ENCODE data around the gene PAX8. TPM values are rescaled to one million over a fixed set of nuclear protein-coding genes. Genes with fewer than 3 reads are reported as not detected.
A peak's percentile ranks its signal among the peaks of the same experiment; 100 is the strongest.

Gene PAX8
- total RNA-seq, 1 experiment from 2014 or later = 1.5 TPM

DNA sequence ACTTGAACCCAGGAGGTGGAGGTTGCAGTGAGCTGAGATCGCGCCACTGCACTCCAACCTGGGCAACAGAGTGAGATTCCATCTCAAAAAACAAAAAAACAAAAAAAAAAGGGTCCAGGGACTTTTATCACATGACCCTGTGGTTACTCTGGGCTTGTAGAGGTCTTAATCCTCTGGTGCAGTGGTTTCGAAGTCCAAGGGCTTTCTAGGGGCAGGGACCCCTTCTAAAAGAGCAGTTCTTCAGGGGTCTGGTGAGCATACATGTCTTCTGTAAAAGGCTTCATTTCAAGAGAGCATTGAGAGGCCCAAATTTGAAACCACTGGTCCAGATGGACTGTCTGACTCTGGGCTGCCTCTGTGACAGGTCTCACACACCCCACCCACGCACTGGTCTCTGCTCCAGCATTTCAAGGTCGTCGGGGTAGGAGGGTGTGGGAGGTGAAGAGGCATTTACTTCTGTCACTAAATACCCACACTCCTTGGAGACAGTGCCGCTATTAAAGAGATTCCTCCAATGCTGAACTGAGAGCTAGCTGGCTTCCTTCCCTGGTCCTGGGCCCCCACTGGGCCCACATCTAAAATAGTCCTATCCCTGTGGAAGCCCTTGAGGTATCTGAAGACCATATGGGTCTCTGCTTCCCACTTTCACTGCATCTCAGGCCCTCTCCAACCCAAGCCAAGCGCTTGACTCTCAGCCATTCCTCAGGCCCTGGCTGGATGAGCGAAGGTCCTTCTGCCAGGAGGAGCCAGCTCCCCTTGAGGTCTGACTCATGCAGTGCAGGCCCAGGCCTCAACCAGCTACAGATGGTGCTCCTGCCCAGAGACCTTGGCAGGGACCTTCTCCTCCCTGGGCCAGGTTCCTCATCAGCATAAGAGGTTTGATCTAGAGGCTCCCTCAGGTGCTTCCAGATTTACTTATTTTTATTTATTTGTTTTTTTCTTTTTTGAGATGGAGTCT lies 44.8 kb downstream of the PAX8 start:
- no peaks in the 10 kb centered on the region for H3K9me2 ChIP-seq (replicated peaks; ENCODE audit: insufficient read depth, low read length)
- H3K4me1 ChIP-seq (ENCODE audit: low read length) = no peaks in the 10 kb centered on the region
- H3K4me2 ChIP-seq (ENCODE audit: low read depth, low read length, poor library complexity, severe bottlenecking) = no peak overlapping the region
- no peaks in the 10 kb centered on the region for H3K36me3 ChIP-seq (ENCODE audit: insufficient read depth, low read length)
- H3K4me3 ChIP-seq (ENCODE audit: low read length) = no peak overlapping the region
- H2AFZ ChIP-seq (ENCODE audit: low read length) = no peak overlapping the region
- no peaks in the 10 kb centered on the region for H4K20me1 ChIP-seq (ENCODE audit: insufficient read depth, low read depth, low read length)
- no peaks in the 10 kb centered on the region for H3K27me3 ChIP-seq (ENCODE audit: low read length)
- no peaks in the 10 kb centered on the region for H3K9me3 ChIP-seq (ENCODE audit: low read length)
- H3K79me2 ChIP-seq (ENCODE audit: low read length) = no peaks in the 10 kb centered on the region
- H3K9ac ChIP-seq (ENCODE audit: low read length) = no peak overlapping the region
- DNase-seq = peak; percentile 49
- no peak overlapping the region for H3K27ac ChIP-seq (ENCODE audit: low read length)

DNA sequence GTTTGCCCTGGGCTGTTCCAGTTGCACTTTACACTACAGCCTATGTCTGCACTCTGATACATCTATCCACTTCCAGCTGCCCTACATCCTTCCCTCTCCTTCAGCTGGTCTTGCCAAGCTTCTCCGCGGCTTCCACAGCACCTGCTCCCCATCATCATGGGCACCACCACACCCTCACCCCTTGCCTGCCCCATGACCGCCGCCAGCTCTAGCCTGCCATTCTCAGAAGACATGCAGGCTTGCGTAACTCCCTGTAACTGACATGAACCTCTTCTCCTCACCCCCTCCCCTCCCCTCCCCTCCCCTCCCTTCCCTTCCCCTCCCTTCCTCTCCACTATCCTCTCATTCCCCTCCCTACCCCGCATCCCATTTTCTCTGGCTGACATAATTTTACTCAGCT lies 46.0 kb downstream of the PAX8 start:
- H3K4me3 ChIP-seq (ENCODE audit: low read length) = no peak overlapping the region
- H3K9ac ChIP-seq (ENCODE audit: low read length) = no peak overlapping the region
- no peak for DNase-seq
- no peaks in the 10 kb centered on the region for H3K4me1 ChIP-seq (ENCODE audit: low read length)
- H2AFZ ChIP-seq (ENCODE audit: low read length) = no peak overlapping the region
- H3K9me3 ChIP-seq (ENCODE audit: low read length) = no peaks in the 10 kb centered on the region
- no peaks in the 10 kb centered on the region for H3K27me3 ChIP-seq (ENCODE audit: low read length)
- no peak overlapping the region for H3K4me2 ChIP-seq (ENCODE audit: low read depth, low read length, poor library complexity, severe bottlenecking)
- H3K9me2 ChIP-seq (replicated peaks; ENCODE audit: insufficient read depth, low read length) = no peaks in the 10 kb centered on the region
- no peaks in the 10 kb centered on the region for H3K36me3 ChIP-seq (ENCODE audit: insufficient read depth, low read length)
- H3K27ac ChIP-seq (ENCODE audit: low read length) = no peak overlapping the region
- H4K20me1 ChIP-seq (ENCODE audit: insufficient read depth, low read depth, low read length) = no peaks in the 10 kb centered on the region
- no peaks in the 10 kb centered on the region for H3K79me2 ChIP-seq (ENCODE audit: low read length)

DNA sequence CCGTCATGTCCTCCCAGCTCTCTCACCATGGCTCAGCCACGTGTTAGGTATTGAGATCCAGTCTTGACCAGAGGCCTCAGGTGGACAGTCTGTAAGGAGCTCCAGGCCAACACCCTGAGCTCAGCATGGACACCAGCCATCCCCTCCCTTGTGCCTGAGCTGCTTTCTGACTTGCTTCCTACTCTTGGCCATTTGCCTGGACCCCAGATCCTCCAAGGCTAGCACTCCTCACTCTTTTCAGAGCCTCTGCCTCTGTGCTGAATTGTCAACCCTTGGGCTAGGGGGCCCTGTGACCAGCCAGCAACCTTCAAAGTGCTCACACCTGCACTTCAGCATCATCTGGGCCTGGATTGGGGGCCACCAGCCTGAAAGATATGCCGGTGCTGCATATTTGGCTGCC lies 46.6 kb downstream of the PAX8 start:
- no peak overlapping the region for H2AFZ ChIP-seq (ENCODE audit: low read length)
- H3K4me1 ChIP-seq (ENCODE audit: low read length) = no peaks in the 10 kb centered on the region
- no peak overlapping the region for H3K27ac ChIP-seq (ENCODE audit: low read length)
- no peak for DNase-seq
- no peaks in the 10 kb centered on the region for H3K79me2 ChIP-seq (ENCODE audit: low read length)
- H3K4me3 ChIP-seq (ENCODE audit: low read length) = no peak overlapping the region
- H3K9me2 ChIP-seq (replicated peaks; ENCODE audit: insufficient read depth, low read length) = no peaks in the 10 kb centered on the region
- H3K9ac ChIP-seq (ENCODE audit: low read length) = no peak overlapping the region
- H3K36me3 ChIP-seq (ENCODE audit: insufficient read depth, low read length) = no peaks in the 10 kb centered on the region
- H4K20me1 ChIP-seq (ENCODE audit: insufficient read depth, low read depth, low read length) = no peaks in the 10 kb centered on the region
- H3K4me2 ChIP-seq (ENCODE audit: low read depth, low read length, poor library complexity, severe bottlenecking) = no peak overlapping the region
- no peaks in the 10 kb centered on the region for H3K27me3 ChIP-seq (ENCODE audit: low read length)
- H3K9me3 ChIP-seq (ENCODE audit: low read length) = no peaks in the 10 kb centered on the region

DNA sequence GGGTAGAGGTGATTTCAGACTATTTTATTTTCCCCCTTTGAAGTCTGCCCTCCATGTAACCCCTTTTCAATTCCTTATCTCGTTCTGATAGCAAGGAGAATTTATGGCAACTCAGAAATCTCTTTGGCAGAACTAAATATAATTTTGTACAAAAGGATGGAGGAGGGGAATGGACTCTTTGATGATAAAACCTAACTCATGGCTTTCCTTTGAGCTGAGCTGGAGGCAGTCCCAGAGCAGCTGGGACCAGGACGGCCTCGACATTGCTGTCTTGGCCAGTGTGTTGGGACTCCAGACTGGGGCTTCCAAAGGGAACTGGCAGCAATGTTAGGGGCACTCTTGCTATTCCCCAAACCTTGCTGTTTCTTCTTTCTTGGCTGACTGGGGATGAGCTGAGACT lies 47.7 kb downstream of the PAX8 start:
- no peaks in the 10 kb centered on the region for H3K36me3 ChIP-seq (ENCODE audit: insufficient read depth, low read length)
- no peak overlapping the region for H3K4me3 ChIP-seq (ENCODE audit: low read length)
- H4K20me1 ChIP-seq (ENCODE audit: insufficient read depth, low read depth, low read length) = no peaks in the 10 kb centered on the region
- no peaks in the 10 kb centered on the region for H3K27me3 ChIP-seq (ENCODE audit: low read length)
- H3K79me2 ChIP-seq (ENCODE audit: low read length) = no peaks in the 10 kb centered on the region
- H3K27ac ChIP-seq (ENCODE audit: low read length) = no peak overlapping the region
- no peak overlapping the region for H3K4me2 ChIP-seq (ENCODE audit: low read depth, low read length, poor library complexity, severe bottlenecking)
- H3K4me1 ChIP-seq (ENCODE audit: low read length) = no peaks in the 10 kb centered on the region
- DNase-seq = no peak
- H3K9me2 ChIP-seq (replicated peaks; ENCODE audit: insufficient read depth, low read length) = no peaks in the 10 kb centered on the region
- H3K9me3 ChIP-seq (ENCODE audit: low read length) = no peaks in the 10 kb centered on the region
- H2AFZ ChIP-seq (ENCODE audit: low read length) = no peak overlapping the region
- H3K9ac ChIP-seq (ENCODE audit: low read length) = no peak overlapping the region

GRCh38 chr2:113230531-113230930 lies 48.2 kb downstream of the PAX8 start:
- Histone ChIP-seq H3K4me1 (ENCODE audit: low read length) (no peaks in the 10 kb centered on the region), H4K20me1 (ENCODE audit: insufficient read depth, low read depth, low read length) (no peaks in the 10 kb centered on the region), H3K27me3 (ENCODE audit: low read length) (no peaks in the 10 kb centered on the region), H3K27ac (ENCODE audit: low read length) (no peak overlapping the region), H2AFZ (ENCODE audit: low read length) (no peak overlapping the region), H3K79me2 (ENCODE audit: low read length) (no peaks in the 10 kb centered on the region), H3K9ac (ENCODE audit: low read length) (no peak overlapping the region), H3K9me2 (replicated peaks; ENCODE audit: insufficient read depth, low read length) (no peaks in the 10 kb centered on the region), H3K4me2 (ENCODE audit: low read depth, low read length, poor library complexity, severe bottlenecking) (no peak overlapping the region), H3K9me3 (ENCODE audit: low read length) (no peaks in the 10 kb centered on the region), H3K36me3 (ENCODE audit: insufficient read depth, low read length) (no peaks in the 10 kb centered on the region), H3K4me3 (ENCODE audit: low read length) (no peak overlapping the region)
- no peak for DNase-seq

DNA sequence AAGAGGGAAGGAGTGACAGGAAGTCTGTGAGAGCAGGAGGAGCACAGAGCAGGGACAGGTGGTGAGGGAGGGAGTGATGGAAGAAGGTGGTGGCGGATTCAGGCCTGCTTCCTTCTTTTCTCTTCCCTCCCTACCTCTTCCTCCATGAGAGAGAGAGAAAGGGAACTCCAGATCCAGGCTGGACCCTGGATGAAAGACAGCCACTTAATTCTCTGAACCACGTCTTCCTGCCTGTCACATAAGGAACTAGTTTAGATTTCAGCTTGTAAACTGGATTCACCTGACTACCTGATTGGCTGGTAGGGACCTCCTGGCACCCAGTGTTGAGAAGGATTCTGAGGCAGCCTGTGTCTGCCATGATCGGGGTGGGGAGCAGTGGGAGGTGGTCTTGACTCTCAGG lies 48.9 kb downstream of the PAX8 start:
- no peaks in the 10 kb centered on the region for H3K4me1 ChIP-seq (ENCODE audit: low read length)
- no peaks in the 10 kb centered on the region for H3K9me3 ChIP-seq (ENCODE audit: low read length)
- H3K79me2 ChIP-seq (ENCODE audit: low read length) = no peaks in the 10 kb centered on the region
- no peaks in the 10 kb centered on the region for H4K20me1 ChIP-seq (ENCODE audit: insufficient read depth, low read depth, low read length)
- H3K27ac ChIP-seq (ENCODE audit: low read length) = no peak overlapping the region
- H3K36me3 ChIP-seq (ENCODE audit: insufficient read depth, low read length) = no peaks in the 10 kb centered on the region
- no peak overlapping the region for H3K9ac ChIP-seq (ENCODE audit: low read length)
- no peak overlapping the region for H3K4me3 ChIP-seq (ENCODE audit: low read length)
- H3K4me2 ChIP-seq (ENCODE audit: low read depth, low read length, poor library complexity, severe bottlenecking) = no peak overlapping the region
- DNase-seq = no peak
- H2AFZ ChIP-seq (ENCODE audit: low read length) = no peak overlapping the region
- no peaks in the 10 kb centered on the region for H3K27me3 ChIP-seq (ENCODE audit: low read length)
- no peaks in the 10 kb centered on the region for H3K9me2 ChIP-seq (replicated peaks; ENCODE audit: insufficient read depth, low read length)

GRCh38 chr2:113228991-113229716 lies 49.6 kb downstream of the PAX8 start:
- no peak for DNase-seq
- H3K36me3 ChIP-seq (ENCODE audit: insufficient read depth, low read length) = no peaks in the 10 kb centered on the region
- H3K9ac ChIP-seq (ENCODE audit: low read length) = no peak overlapping the region
- H3K4me1 ChIP-seq (ENCODE audit: low read length) = no peaks in the 10 kb centered on the region
- H3K79me2 ChIP-seq (ENCODE audit: low read length) = no peaks in the 10 kb centered on the region
- no peak overlapping the region for H2AFZ ChIP-seq (ENCODE audit: low read length)
- H3K27me3 ChIP-seq (ENCODE audit: low read length) = no peaks in the 10 kb centered on the region
- H3K4me3 ChIP-seq (ENCODE audit: low read length) = no peak overlapping the region
- H3K4me2 ChIP-seq (ENCODE audit: low read depth, low read length, poor library complexity, severe bottlenecking) = no peak overlapping the region
- H3K9me2 ChIP-seq (replicated peaks; ENCODE audit: insufficient read depth, low read length) = no peaks in the 10 kb centered on the region
- H3K27ac ChIP-seq (ENCODE audit: low read length) = no peak overlapping the region
- no peaks in the 10 kb centered on the region for H4K20me1 ChIP-seq (ENCODE audit: insufficient read depth, low read depth, low read length)
- no peaks in the 10 kb centered on the region for H3K9me3 ChIP-seq (ENCODE audit: low read length)

- H3K27me3 ChIP-seq (ENCODE audit: low read length) = no peaks in the 10 kb centered on the region
- peaks cover 4% of the 10 kb centered on the region; the same call in 1 of the 2 replicates for H3K9me2 ChIP-seq (replicated peaks; ENCODE audit: insufficient read depth, low read length)
- no peaks in the 10 kb centered on the region for H3K36me3 ChIP-seq (ENCODE audit: insufficient read depth, low read length)
These were observed 50.4 kb downstream of the PAX8 start for GRCh38 chr2:113228351-113228750.

More at GRCh38 chr2:113228351-113228750, 50.4 kb downstream of the PAX8 start:
- Histone ChIP-seq H3K9ac (ENCODE audit: low read length) (no peak overlapping the region), H3K79me2 (ENCODE audit: low read length) (no peaks in the 10 kb centered on the region), H3K9me3 (ENCODE audit: low read length) (no peaks in the 10 kb centered on the region), H3K4me1 (ENCODE audit: low read length) (no peaks in the 10 kb centered on the region), H2AFZ (ENCODE audit: low read length) (no peak overlapping the region), H3K4me3 (ENCODE audit: low read length) (no peak overlapping the region), H3K27ac (ENCODE audit: low read length) (no peak overlapping the region), H3K4me2 (ENCODE audit: low read depth, low read length, poor library complexity, severe bottlenecking) (no peak overlapping the region), H4K20me1 (ENCODE audit: insufficient read depth, low read depth, low read length) (no peaks in the 10 kb centered on the region)
- no peak for DNase-seq
